ENCODE measurements around the gene EDA. TPM values are rescaled to one million over a fixed set of nuclear protein-coding genes. Genes with fewer than 3 reads are reported as not detected.

Gene EDA
- total and polyA plus RNA-seq, 10 of the 15 experiments (the other 5 are each of a cell fraction or from before 2014, with no cell fraction given): 0.06 TPM; not detected in 9

DNA sequence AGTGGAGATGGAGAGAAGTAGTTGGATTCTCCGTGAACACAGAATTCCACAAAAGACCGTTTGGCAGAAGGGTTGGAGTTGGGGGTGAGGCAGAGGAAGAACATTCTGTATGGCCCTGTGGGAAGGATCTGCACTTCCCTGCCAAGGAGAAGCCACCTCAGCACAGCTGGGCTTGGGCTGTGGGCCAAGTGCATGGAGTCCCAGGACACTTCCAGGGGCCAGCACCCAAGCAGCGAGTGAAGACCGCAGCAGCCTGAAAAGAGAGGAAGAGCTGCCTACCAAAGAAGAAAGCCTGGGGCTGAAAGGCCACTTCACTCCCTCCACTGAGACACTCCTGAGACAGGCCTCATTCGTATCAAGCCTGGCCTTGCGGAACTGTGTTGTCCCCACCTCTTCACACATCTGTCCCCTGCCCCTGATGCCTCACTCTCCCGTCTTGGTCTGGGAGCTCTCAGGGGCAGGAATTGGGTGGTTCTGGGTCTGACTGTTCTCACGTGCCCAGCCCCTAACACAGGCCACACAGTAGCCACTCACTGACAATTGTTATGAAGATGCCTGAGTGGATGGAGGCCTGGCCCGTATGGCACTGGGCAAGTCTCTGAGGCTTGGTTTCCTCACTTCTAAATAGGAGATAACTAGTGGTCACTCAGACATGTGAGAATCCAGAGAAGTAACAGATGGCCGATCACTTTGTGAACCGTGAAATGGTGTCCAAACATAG, 437.1 kb downstream of the EDA start:
- H3K9me3 ChIP-seq (replicated peaks; ENCODE audit: control insufficient read depth, insufficient read depth, low read length): no peaks in the 10 kb centered on the region
- H3K4me1 ChIP-seq (ENCODE audit: control insufficient read depth, insufficient read depth, low read length): no peaks in the 10 kb centered on the region
- H3K27me3 ChIP-seq (replicated peaks in 1 of 2; ENCODE audit: control insufficient read depth in 2 of 2, insufficient read depth in 2 of 2, low read length in 1 of 2): no peaks in the 10 kb centered on the region
- H2AFZ ChIP-seq (ENCODE audit: control insufficient read depth, low read depth, low read length): no peak overlapping the region
- no TSS peak for BruUV-seq (replicated peaks)
- ATAC-seq (no peak), DNase-seq (ENCODE audit: low read depth, low spot score) (no peak), FAIRE-seq (no peak)
- no peaks in the 10 kb centered on the region for H3K36me3 ChIP-seq (ENCODE audit: control insufficient read depth in 2 of 2, insufficient read depth in 2 of 2, low read length in 1 of 2)
- no peak overlapping the region for H3K27ac ChIP-seq (ENCODE audit: control insufficient read depth, insufficient read depth)
- no peak for TF ChIP-seq NR2C1 (IDR thresholded peaks at IDR 0.05)
- no peak for TF ChIP-seq ATF7 (IDR thresholded peaks at IDR 0.05; ENCODE audit: low read depth)
- no peak for TF ChIP-seq MEF2A (IDR thresholded peaks at IDR 0.05; ENCODE audit: insufficient read depth, low read depth, low read length)
- TF ChIP-seq MYB (IDR thresholded peaks at IDR 0.05; ENCODE audit: borderline replicate concordance, low read depth, low read length): no peak
- no peak for TF ChIP-seq POU2F2 (IDR thresholded peaks at IDR 0.05; ENCODE audit: borderline replicate concordance, low read depth, low read length)
- TF ChIP-seq, protein P1, sequence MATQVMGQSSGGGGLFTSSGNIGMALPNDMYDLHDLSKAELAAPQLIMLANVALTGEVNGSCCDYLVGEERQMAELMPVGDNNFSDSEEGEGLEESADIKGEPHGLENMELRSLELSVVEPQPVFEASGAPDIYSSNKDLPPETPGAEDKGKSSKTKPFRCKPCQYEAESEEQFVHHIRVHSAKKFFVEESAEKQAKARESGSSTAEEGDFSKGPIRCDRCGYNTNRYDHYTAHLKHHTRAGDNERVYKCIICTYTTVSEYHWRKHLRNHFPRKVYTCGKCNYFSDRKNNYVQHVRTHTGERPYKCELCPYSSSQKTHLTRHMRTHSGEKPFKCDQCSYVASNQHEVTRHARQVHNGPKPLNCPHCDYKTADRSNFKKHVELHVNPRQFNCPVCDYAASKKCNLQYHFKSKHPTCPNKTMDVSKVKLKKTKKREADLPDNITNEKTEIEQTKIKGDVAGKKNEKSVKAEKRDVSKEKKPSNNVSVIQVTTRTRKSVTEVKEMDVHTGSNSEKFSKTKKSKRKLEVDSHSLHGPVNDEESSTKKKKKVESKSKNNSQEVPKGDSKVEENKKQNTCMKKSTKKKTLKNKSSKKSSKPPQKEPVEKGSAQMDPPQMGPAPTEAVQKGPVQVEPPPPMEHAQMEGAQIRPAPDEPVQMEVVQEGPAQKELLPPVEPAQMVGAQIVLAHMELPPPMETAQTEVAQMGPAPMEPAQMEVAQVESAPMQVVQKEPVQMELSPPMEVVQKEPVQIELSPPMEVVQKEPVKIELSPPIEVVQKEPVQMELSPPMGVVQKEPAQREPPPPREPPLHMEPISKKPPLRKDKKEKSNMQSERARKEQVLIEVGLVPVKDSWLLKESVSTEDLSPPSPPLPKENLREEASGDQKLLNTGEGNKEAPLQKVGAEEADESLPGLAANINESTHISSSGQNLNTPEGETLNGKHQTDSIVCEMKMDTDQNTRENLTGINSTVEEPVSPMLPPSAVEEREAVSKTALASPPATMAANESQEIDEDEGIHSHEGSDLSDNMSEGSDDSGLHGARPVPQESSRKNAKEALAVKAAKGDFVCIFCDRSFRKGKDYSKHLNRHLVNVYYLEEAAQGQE (IDR thresholded peaks at IDR 0.05; ENCODE audit: low read depth, low read length): no peak
- TF ChIP-seq CBX3 (IDR thresholded peaks at IDR 0.05; ENCODE audit: borderline replicate concordance, low read depth): no peak
- TF ChIP-seq, protein P2, sequence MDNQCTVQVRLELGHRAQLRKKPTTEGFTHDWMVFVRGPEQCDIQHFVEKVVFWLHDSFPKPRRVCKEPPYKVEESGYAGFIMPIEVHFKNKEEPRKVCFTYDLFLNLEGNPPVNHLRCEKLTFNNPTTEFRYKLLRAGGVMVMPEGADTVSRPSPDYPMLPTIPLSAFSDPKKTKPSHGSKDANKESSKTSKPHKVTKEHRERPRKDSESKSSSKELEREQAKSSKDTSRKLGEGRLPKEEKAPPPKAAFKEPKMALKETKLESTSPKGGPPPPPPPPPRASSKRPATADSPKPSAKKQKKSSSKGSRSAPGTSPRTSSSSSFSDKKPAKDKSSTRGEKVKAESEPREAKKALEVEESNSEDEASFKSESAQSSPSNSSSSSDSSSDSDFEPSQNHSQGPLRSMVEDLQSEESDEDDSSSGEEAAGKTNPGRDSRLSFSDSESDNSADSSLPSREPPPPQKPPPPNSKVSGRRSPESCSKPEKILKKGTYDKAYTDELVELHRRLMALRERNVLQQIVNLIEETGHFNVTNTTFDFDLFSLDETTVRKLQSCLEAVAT (IDR thresholded peaks at IDR 0.05): no peak
- no peak for TF ChIP-seq NR2F1 (conservative IDR thresholded peaks at IDR 0.05)
- no peak for TF ChIP-seq ZNF207 (IDR thresholded peaks at IDR 0.05; ENCODE audit: borderline replicate concordance)
- TF ChIP-seq, protein P3, sequence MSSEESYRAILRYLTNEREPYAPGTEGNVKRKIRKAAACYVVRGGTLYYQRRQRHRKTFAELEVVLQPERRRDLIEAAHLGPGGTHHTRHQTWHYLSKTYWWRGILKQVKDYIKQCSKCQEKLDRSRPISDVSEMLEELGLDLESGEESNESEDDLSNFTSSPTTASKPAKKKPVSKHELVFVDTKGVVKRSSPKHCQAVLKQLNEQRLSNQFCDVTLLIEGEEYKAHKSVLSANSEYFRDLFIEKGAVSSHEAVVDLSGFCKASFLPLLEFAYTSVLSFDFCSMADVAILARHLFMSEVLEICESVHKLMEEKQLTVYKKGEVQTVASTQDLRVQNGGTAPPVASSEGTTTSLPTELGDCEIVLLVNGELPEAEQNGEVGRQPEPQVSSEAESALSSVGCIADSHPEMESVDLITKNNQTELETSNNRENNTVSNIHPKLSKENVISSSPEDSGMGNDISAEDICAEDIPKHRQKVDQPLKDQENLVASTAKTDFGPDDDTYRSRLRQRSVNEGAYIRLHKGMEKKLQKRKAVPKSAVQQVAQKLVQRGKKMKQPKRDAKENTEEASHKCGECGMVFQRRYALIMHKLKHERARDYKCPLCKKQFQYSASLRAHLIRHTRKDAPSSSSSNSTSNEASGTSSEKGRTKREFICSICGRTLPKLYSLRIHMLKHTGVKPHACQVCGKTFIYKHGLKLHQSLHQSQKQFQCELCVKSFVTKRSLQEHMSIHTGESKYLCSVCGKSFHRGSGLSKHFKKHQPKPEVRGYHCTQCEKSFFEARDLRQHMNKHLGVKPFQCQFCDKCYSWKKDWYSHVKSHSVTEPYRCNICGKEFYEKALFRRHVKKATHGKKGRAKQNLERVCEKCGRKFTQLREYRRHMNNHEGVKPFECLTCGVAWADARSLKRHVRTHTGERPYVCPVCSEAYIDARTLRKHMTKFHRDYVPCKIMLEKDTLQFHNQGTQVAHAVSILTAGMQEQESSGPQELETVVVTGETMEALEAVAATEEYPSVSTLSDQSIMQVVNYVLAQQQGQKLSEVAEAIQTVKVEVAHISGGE (CRISPR knock-in tag; IDR thresholded peaks at IDR 0.05): no peak
- H3K79me2 ChIP-seq (ENCODE audit: control insufficient read depth, insufficient read depth, low read length): no peaks in the 10 kb centered on the region
- intact Hi-C loops (cut with micrococcal nuclease; ENCODE audit: unreplicated experiment): no loop called here
- CTCF ChIA-PET: no interaction called here
- in situ Hi-C loops (cut with MboI): no loop called here
- RAD21 ChIA-PET (ENCODE audit: unreplicated experiment): no interaction called here
- H3K4me3 ChIP-seq: no peak overlapping the region
- H3K9ac ChIP-seq (ENCODE audit: control insufficient read depth, insufficient read depth, low read length): no peak overlapping the region
- no peak overlapping the region for H3K4me2 ChIP-seq (ENCODE audit: control insufficient read depth, insufficient read depth)
- SMC1A ChIA-PET (ENCODE audit: uncharacterized antibody, unreplicated experiment): interaction anchor here (0.8 kb wide), 1 partner anchor 11 kb away, joined by 3 read pairs; no protein-coding TSS in a partner anchor
- no peaks in the 10 kb centered on the region for H4K20me1 ChIP-seq (ENCODE audit: control insufficient read depth, insufficient read depth)
- POLR2A ChIA-PET: no interaction called here
- 55% methylated on average over 11 of the region's 11 CpGs for WGBS (ENCODE audit: insufficient coverage, insufficient replicate concordance, low lambda C conversion rate, missing lambda C conversion rate)
